ENCODE results near the gene OR4C5. TPM values are rescaled to one million over a fixed set of nuclear protein-coding genes. Genes with fewer than 3 reads are reported as not detected.
"Not testable (repeated sequence)": the region's sequence is repeated elsewhere in the genome, so short reads cannot be mapped to it uniquely, and the experiment has no call there.

Gene OR4C5
- total RNA-seq, 1 donor from 2014 or later: not detected

GRCh38 chr11:48341466-48341865 is 24.8 kb downstream of the OR4C5 start:
- no peak for TF ChIP-seq CTCF (conservative IDR thresholded peaks at IDR 0.05)
- Mint-ChIP-seq H3K9me3 (peaks cover 23% of the 10 kb centered on the region), H3K4me1 (no peaks in the 10 kb centered on the region), H3K27me3 (ENCODE audit: low read depth) (no peaks in the 10 kb centered on the region), H3K4me3 (no peak overlapping the region), H3K27ac (ENCODE audit: unreplicated experiment) (no peak overlapping the region), H3K36me3 (ENCODE audit: low read depth) (peaks cover 8% of the 10 kb centered on the region)
- no peak for DNase-seq (ENCODE audit: low read depth, low spot score)

- not testable (repeated sequence) for H3K36me3 Mint-ChIP-seq (ENCODE audit: low read depth); H3K27ac Mint-ChIP-seq (ENCODE audit: unreplicated experiment); DNase-seq (ENCODE audit: low read depth, low spot score); H3K4me3 Mint-ChIP-seq; H3K27me3 Mint-ChIP-seq (ENCODE audit: low read depth); H3K4me1 Mint-ChIP-seq
- peaks cover 17% of the 10 kb centered on the region for H3K9me3 Mint-ChIP-seq
Measured at GRCh38 chr11:48324620-48325019, 41.6 kb downstream of the OR4C5 start, which contains the start of gene OR4C3. Gene OR4C3, plus strand, starts transcription at chr11:48324920. Its CDS starts 102 bp downstream, at chr11:48325022.

GRCh38 chr11:48319813-48320212 is 46.5 kb downstream of the OR4C5 start:
- H3K27ac Mint-ChIP-seq (ENCODE audit: unreplicated experiment); H3K27me3 Mint-ChIP-seq (ENCODE audit: low read depth); DNase-seq (ENCODE audit: low read depth, low spot score); H3K4me3 Mint-ChIP-seq; H3K36me3 Mint-ChIP-seq (ENCODE audit: low read depth); H3K4me1 Mint-ChIP-seq: not testable (repeated sequence)
- peaks cover 13% of the 10 kb centered on the region for H3K9me3 Mint-ChIP-seq

Other genes with a start within 250 kb of the OR4C5 start
- gene OR4B1, start 149.7 kb downstream of the OR4C5 start, total RNA-seq: not detected in 2 replicates
- gene OR4X2, start 121.4 kb downstream of the OR4C5 start, total RNA-seq: not detected in 2 replicates
- not detected in 2 replicates for gene OR4X1, start 102.6 kb downstream of the OR4C5 start, total RNA-seq
- gene OR4S1, start 60.2 kb downstream of the OR4C5 start, total RNA-seq: not detected in 2 replicates
- gene OR4C3, start 41.5 kb downstream of the OR4C5 start, total RNA-seq: not detected in 2 replicates
- not detected in 2 replicates for gene OR4A47, start 122.3 kb upstream of the OR4C5 start, total RNA-seq

Measured in neural crest cell (in vitro differentiated cells).